IMR-90 (cell line): Measurements from ENCODE around the gene TRAF1.

ENCODE experiments used
- BHLHE40 ChIP-seq: fragments of 150-350 bp; IDR thresholded peaks from 2 replicates; pipeline ENCODE4 v1.6.1; 2016; ENCODE audit warnings: mild to moderate bottlenecking, low read depth, low read length
- CEBPB ChIP-seq: IDR thresholded peaks from 2 replicates; pipeline ENCODE4 v1.6.1; 2012; ENCODE audit warnings: low read depth, low read length, improper control_type of control experiment
- CHD1 ChIP-seq: IDR thresholded peaks from 2 replicates; pipeline ENCODE4 v1.6.1; 2012; ENCODE audit warnings: low read depth, low read length, improper control_type of control experiment
- FOS ChIP-seq: fragments of 150-350 bp; IDR thresholded peaks from 2 replicates; pipeline ENCODE4 v1.6.1; 2016; ENCODE audit warnings: low read depth, low read length
- MAZ ChIP-seq: IDR thresholded peaks from 2 replicates; pipeline ENCODE4 v1.6.1; 2012; ENCODE audit warnings: low read depth, mild to moderate bottlenecking, low read length, improper control_type of control experiment, moderate library complexity, borderline replicate concordance
- MXI1 ChIP-seq: IDR thresholded peaks from 2 replicates; pipeline ENCODE4 v1.6.1; 2012; ENCODE audit warnings: low read depth, mild to moderate bottlenecking, low read length, moderate library complexity, borderline replicate concordance
- NFE2L2 ChIP-seq: fragments of 150-350 bp; IDR thresholded peaks from 2 replicates; pipeline ENCODE4 v1.6.1; 2016; ENCODE audit warnings: low read depth, mild to moderate bottlenecking, low read length
- POLR2A ChIP-seq: IDR thresholded peaks from 2 replicates; pipeline ENCODE4 v1.6.1; 2012; ENCODE audit warnings: mild to moderate bottlenecking, low read depth, low read length
- RAD21 ChIP-seq: IDR thresholded peaks from 2 replicates; pipeline ENCODE4 v1.6.1; 2012; ENCODE audit warnings: low read length, improper control_type of control experiment
- RFX5 ChIP-seq: IDR thresholded peaks from 2 replicates; pipeline ENCODE4 v1.8.0; 2012; ENCODE audit warnings: low read depth, mild to moderate bottlenecking, low read length, moderate library complexity
- SMC3 ChIP-seq: fragments of 150-350 bp; IDR thresholded peaks from 2 replicates; pipeline ENCODE4 v1.6.1; 2016; ENCODE audit warnings: low read depth, mild to moderate bottlenecking, antibody characterized with exemption, low read length, moderate library complexity
- TF ChIP-seq, protein P1 (sequence below): conservative IDR thresholded peaks from 2 replicates; pipeline ENCODE4 v1.5.1; 2012; ENCODE audit warnings: mild to moderate bottlenecking, low read depth, low read length, improper control_type of control experiment
- TF ChIP-seq, protein P2 (sequence below): fragments of 150-350 bp; IDR thresholded peaks from 2 replicates; pipeline ENCODE4 v1.6.1; 2017; ENCODE audit warnings: mild to moderate bottlenecking, antibody characterized with exemption, low read length, low read depth
- TF ChIP-seq, protein P3 (sequence below): fragments of 150-350 bp; IDR thresholded peaks from 2 replicates; pipeline ENCODE4 v1.6.1; 2016; ENCODE audit warnings: low read depth, mild to moderate bottlenecking, low read length, moderate library complexity, borderline replicate concordance

DNA sequence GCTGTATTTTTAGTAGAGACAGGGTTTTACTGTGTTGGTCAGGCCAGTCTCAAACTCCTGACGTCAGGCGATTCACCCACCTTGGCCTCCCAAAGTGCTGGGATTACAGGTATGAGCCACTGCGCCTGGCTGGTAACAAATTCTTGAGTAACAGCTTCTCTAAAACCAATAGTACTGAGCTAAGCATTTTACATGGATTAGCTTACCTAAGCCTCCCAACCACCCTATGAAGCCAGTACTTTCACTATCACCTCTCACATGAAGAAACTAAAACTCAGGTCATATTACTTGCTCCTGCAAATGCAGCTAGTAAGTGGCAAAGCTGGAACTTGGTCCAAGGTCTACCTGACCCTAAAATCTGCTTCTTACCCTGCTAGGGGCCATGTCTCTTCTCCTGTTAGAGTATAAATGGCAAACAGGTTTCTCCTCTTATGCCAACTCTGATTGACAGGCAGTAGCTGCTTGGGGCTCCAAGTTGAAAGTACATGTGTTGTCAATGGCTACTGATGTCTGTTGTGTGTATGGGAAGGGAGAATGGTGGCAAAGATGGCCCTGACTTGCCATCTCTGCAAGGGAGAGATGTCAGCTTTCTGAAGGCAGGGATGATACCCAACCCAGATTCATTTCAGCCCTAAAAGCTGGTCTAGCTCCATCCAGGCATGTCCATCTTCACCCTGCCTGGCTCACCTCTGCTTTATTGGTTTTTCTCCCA, 53.6 kb downstream of the TRAF1 start:
- TF ChIP-seq, protein P1, sequence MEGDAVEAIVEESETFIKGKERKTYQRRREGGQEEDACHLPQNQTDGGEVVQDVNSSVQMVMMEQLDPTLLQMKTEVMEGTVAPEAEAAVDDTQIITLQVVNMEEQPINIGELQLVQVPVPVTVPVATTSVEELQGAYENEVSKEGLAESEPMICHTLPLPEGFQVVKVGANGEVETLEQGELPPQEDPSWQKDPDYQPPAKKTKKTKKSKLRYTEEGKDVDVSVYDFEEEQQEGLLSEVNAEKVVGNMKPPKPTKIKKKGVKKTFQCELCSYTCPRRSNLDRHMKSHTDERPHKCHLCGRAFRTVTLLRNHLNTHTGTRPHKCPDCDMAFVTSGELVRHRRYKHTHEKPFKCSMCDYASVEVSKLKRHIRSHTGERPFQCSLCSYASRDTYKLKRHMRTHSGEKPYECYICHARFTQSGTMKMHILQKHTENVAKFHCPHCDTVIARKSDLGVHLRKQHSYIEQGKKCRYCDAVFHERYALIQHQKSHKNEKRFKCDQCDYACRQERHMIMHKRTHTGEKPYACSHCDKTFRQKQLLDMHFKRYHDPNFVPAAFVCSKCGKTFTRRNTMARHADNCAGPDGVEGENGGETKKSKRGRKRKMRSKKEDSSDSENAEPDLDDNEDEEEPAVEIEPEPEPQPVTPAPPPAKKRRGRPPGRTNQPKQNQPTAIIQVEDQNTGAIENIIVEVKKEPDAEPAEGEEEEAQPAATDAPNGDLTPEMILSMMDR, result no peak
- TF ChIP-seq RFX5, result no peak
- TF ChIP-seq NFE2L2, result no peak
- no peak for TF ChIP-seq CHD1
- TF ChIP-seq, protein P2, sequence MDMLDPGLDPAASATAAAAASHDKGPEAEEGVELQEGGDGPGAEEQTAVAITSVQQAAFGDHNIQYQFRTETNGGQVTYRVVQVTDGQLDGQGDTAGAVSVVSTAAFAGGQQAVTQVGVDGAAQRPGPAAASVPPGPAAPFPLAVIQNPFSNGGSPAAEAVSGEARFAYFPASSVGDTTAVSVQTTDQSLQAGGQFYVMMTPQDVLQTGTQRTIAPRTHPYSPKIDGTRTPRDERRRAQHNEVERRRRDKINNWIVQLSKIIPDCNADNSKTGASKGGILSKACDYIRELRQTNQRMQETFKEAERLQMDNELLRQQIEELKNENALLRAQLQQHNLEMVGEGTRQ, result no peak
- TF ChIP-seq POLR2A, result no peak
- TF ChIP-seq MXI1, result no peak
- TF ChIP-seq, protein P3, sequence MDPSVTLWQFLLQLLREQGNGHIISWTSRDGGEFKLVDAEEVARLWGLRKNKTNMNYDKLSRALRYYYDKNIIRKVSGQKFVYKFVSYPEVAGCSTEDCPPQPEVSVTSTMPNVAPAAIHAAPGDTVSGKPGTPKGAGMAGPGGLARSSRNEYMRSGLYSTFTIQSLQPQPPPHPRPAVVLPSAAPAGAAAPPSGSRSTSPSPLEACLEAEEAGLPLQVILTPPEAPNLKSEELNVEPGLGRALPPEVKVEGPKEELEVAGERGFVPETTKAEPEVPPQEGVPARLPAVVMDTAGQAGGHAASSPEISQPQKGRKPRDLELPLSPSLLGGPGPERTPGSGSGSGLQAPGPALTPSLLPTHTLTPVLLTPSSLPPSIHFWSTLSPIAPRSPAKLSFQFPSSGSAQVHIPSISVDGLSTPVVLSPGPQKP, result no peak
- no peak for TF ChIP-seq MAZ
- TF ChIP-seq CEBPB, result no peak
- TF ChIP-seq RAD21, result no peak
- TF ChIP-seq BHLHE40, result no peak
- TF ChIP-seq SMC3, result no peak
- TF ChIP-seq FOS, result no peak
